ENCODE measurements around the gene MTMR6.
"Not testable (repeated sequence)": the region's sequence is repeated elsewhere in the genome, so short reads cannot be mapped to it uniquely, and the experiment has no call there.

The MTMR6 gene

GRCh38 chr13:25319771-25320170 is 32.5 kb upstream of the MTMR6 start:
- Mint-ChIP-seq H3K4me3 (no peak overlapping the region), H3K27ac (no peak overlapping the region)

GRCh38 chr13:25318946-25319345 is 31.7 kb upstream of the MTMR6 start:
- not testable (repeated sequence) for H3K27ac Mint-ChIP-seq; H3K9me3 Mint-ChIP-seq; DNase-seq; H3K27me3 Mint-ChIP-seq (ENCODE audit: low read depth, poor library complexity); H3K4me3 Mint-ChIP-seq; H3K4me1 Mint-ChIP-seq
- H3K36me3 Mint-ChIP-seq (ENCODE audit: low read depth): peaks cover 40% of the 10 kb centered on the region

More at GRCh38 chr13:25319771-25320170, 32.5 kb upstream of the MTMR6 start:
- Mint-ChIP-seq H3K4me1 (no peaks in the 10 kb centered on the region), H3K9me3 (no peaks in the 10 kb centered on the region), H3K36me3 (ENCODE audit: low read depth) (peaks cover 39% of the 10 kb centered on the region), H3K27me3 (ENCODE audit: low read depth, poor library complexity) (no peaks in the 10 kb centered on the region)
- no peak for DNase-seq
- no peak for TF ChIP-seq CTCF (IDR thresholded peaks at IDR 0.05)

GRCh38 chr13:25310891-25311290 is 23.6 kb upstream of the MTMR6 start:
- no peaks in the 10 kb centered on the region for H3K9me3 Mint-ChIP-seq
- H3K36me3 Mint-ChIP-seq (ENCODE audit: low read depth): peaks cover 64% of the 10 kb centered on the region
- no peaks in the 10 kb centered on the region for H3K27me3 Mint-ChIP-seq (ENCODE audit: low read depth, poor library complexity)
- H3K27ac Mint-ChIP-seq: no peak overlapping the region
- DNase-seq: no peak
- no peaks in the 10 kb centered on the region for H3K4me1 Mint-ChIP-seq
- no peak for TF ChIP-seq CTCF (IDR thresholded peaks at IDR 0.05)
- H3K4me3 Mint-ChIP-seq: no peak overlapping the region

- peaks cover 63% of the 10 kb centered on the region for H3K36me3 Mint-ChIP-seq (ENCODE audit: low read depth)
- no peak overlapping the region for H3K4me3 Mint-ChIP-seq
- peak overlapping the region; percentile 51 for H3K27ac Mint-ChIP-seq
- no peaks in the 10 kb centered on the region for H3K9me3 Mint-ChIP-seq
- peaks cover 3% of the 10 kb centered on the region for H3K27me3 Mint-ChIP-seq (ENCODE audit: low read depth, poor library complexity)
- H3K4me1 Mint-ChIP-seq: peaks cover 27% of the 10 kb centered on the region
- TF ChIP-seq CTCF (IDR thresholded peaks at IDR 0.05): no peak
- no peak for DNase-seq
Observed at GRCh38 chr13:25306671-25307464, 19.6 kb upstream of the MTMR6 start.

- Mint-ChIP-seq H3K27me3 (ENCODE audit: low read depth, poor library complexity) (peaks cover 29% of the 10 kb centered on the region), H3K4me3 (peak overlapping the region; percentile 95), H3K36me3 (ENCODE audit: low read depth) (peaks cover 30% of the 10 kb centered on the region), H3K4me1 (peaks cover 27% of the 10 kb centered on the region), H3K9me3 (peaks cover 12% of the 10 kb centered on the region), H3K27ac (peak overlapping the region; percentile 54)
- no peak for DNase-seq
- no peak for TF ChIP-seq CTCF (IDR thresholded peaks at IDR 0.05)
Observed at GRCh38 chr13:25302121-25302520, 14.8 kb upstream of the MTMR6 start.

GRCh38 chr13:25301347-25302113 is 14.2 kb upstream of the MTMR6 start, which contains the start of gene NUP58:
Gene NUP58, plus strand, starts transcription at chr13:25301625. Its CDS starts 149 bp downstream, at chr13:25301774.
- H3K9me3 Mint-ChIP-seq: peaks cover 12% of the 10 kb centered on the region
- H3K4me3 Mint-ChIP-seq: peak within 1 kb of the TSS; percentile 95
- H3K27ac Mint-ChIP-seq: peak within 1 kb of the TSS; percentile 54
- DNase-seq: peak; percentile 82
- H3K36me3 Mint-ChIP-seq (ENCODE audit: low read depth): peaks cover 30% of the 10 kb centered on the region
- peaks cover 35% of the 10 kb centered on the region for H3K27me3 Mint-ChIP-seq (ENCODE audit: low read depth, poor library complexity)
- H3K4me1 Mint-ChIP-seq: peaks cover 27% of the 10 kb centered on the region
- TF ChIP-seq CTCF (IDR thresholded peaks at IDR 0.05): no peak

Measured in nephron progenitor cell (in vitro differentiated cells).